Pulmonary artery endothelial cell (primary cell): Measurements from ENCODE around the gene NLGN2. TPM values are rescaled to one million over a fixed set of nuclear protein-coding genes. Genes with fewer than 3 reads are reported as not detected.

ENCODE experiments used
- DNase-seq: peaks from one replicate; pipeline ENCODE4 v3.0.0-alpha.2; 2011; ENCODE audit warnings: low read depth, low spot score
- total RNA-seq: library from RNA; depleted of rRNA; stranded (reverse); fragments of >200 nt; gene quantifications from 2 replicates; pipeline ENCODE4 v1.2.3, GENCODE V29; 2014

The NLGN2 gene
- total RNA-seq, 1 donor from 2014 or later: 2.6 TPM

- no peak for DNase-seq
Measured at GRCh38 chr17:7463372-7463846, 55.8 kb downstream of the NLGN2 start.

- no peak for DNase-seq
Measured at GRCh38 chr17:7464081-7464480, 56.4 kb downstream of the NLGN2 start.

GRCh38 chr17:7465597-7466275 lies 58.1 kb downstream of the NLGN2 start:
- DNase-seq: no peak

- DNase-seq: no peak
Measured at GRCh38 chr17:7466318-7466638, 58.6 kb downstream of the NLGN2 start.

GRCh38 chr17:7466639-7467341 lies 59.1 kb downstream of the NLGN2 start:
- DNase-seq: no peak

- DNase-seq: no peak
Measured at GRCh38 chr17:7467498-7467897, 59.9 kb downstream of the NLGN2 start.

GRCh38 chr17:7468290-7468689 lies 60.6 kb downstream of the NLGN2 start:
- DNase-seq: no peak

GRCh38 chr17:7468804-7469389 lies 61.3 kb downstream of the NLGN2 start:
- DNase-seq: no peak

Other genes starting within 250 kb of the NLGN2 start
- 10.6 and 16.4 TPM in 2 replicates for gene ASGR1, start 228.5 kb upstream of the NLGN2 start, total RNA-seq
- 11.3 and 12.5 TPM in 2 replicates for gene DLG4, start 188.0 kb upstream of the NLGN2 start, total RNA-seq
- 184 and 219 TPM in 2 replicates for gene ACADVL, start 187.9 kb upstream of the NLGN2 start, total RNA-seq
- gene DVL2, start 173.3 kb upstream of the NLGN2 start, total RNA-seq: 35.2 and 40.4 TPM in 2 replicates
- 47.1 and 49.1 TPM in 2 replicates for gene PHF23, start 168.4 kb upstream of the NLGN2 start, total RNA-seq
- 101 and 120 TPM in 2 replicates for gene GABARAP, start 165.4 kb upstream of the NLGN2 start, total RNA-seq
- gene CTDNEP1, start 156.1 kb upstream of the NLGN2 start, total RNA-seq: 28.8 and 30.7 TPM in 2 replicates
- 38.2 and 42.3 TPM in 2 replicates for gene ELP5, start 155.6 kb upstream of the NLGN2 start, total RNA-seq
- gene CLDN7, start 145.4 kb upstream of the NLGN2 start, total RNA-seq: 20.7 and 26.8 TPM in 2 replicates
- 0.07 and 0.11 TPM in 2 replicates for gene SLC2A4, start 126.1 kb upstream of the NLGN2 start, total RNA-seq
- 0.07 and 0.32 TPM in 2 replicates for gene YBX2, start 113.2 kb upstream of the NLGN2 start, total RNA-seq
- gene EIF5A, start 100.2 kb upstream of the NLGN2 start, total RNA-seq: 799 and 805 TPM in 2 replicates
- gene GPS2, start 92.5 kb upstream of the NLGN2 start, total RNA-seq: 24.8 and 41.6 TPM in 2 replicates
- gene NEURL4, start 78.5 kb upstream of the NLGN2 start, total RNA-seq: 14.4 and 28.3 TPM in 2 replicates
- gene ACAP1, start 71.3 kb upstream of the NLGN2 start, total RNA-seq: 0.53 TPM in 1 of 2 replicates, not detected in the other
- gene KCTD11, start 55.7 kb upstream of the NLGN2 start, total RNA-seq: 2.5 and 4.0 TPM in 2 replicates
- gene TMEM95, start 52.7 kb upstream of the NLGN2 start, total RNA-seq: not detected in 2 replicates
- 0.26 and 0.60 TPM in 2 replicates for gene TNK1, start 26.8 kb upstream of the NLGN2 start, total RNA-seq
- gene PLSCR3, start 13.3 kb upstream of the NLGN2 start, total RNA-seq: 17.5 and 18.7 TPM in 2 replicates
- gene TMEM256, start 3.7 kb upstream of the NLGN2 start, total RNA-seq: 56.9 and 189 TPM in 2 replicates
- not detected in 2 replicates for gene SPEM1, start 12.5 kb downstream of the NLGN2 start, total RNA-seq
- gene SPEM2, start 17.8 kb downstream of the NLGN2 start, total RNA-seq: not detected in 2 replicates
- gene SPEM3, start 21.0 kb downstream of the NLGN2 start, total RNA-seq: not detected in 2 replicates
- gene TMEM102, start 27.6 kb downstream of the NLGN2 start, total RNA-seq: 5.2 and 7.3 TPM in 2 replicates
- gene FGF11, start 31.7 kb downstream of the NLGN2 start, total RNA-seq: 0.42 and 0.73 TPM in 2 replicates
- 7.1 and 7.5 TPM in 2 replicates for gene CHRNB1, start 37.2 kb downstream of the NLGN2 start, total RNA-seq
- gene ZBTB4, start 71.8 kb downstream of the NLGN2 start, total RNA-seq: 10.8 and 11.2 TPM in 2 replicates
- not detected in 2 replicates for gene SLC35G6, start 73.6 kb downstream of the NLGN2 start, total RNA-seq
- 65.3 and 93.4 TPM in 2 replicates for gene POLR2A, start 76.5 kb downstream of the NLGN2 start, total RNA-seq
- 6.1 and 8.2 TPM in 2 replicates for gene TNFSF12, start 141.2 kb downstream of the NLGN2 start, total RNA-seq
- gene TNFSF13, start 150.9 kb downstream of the NLGN2 start, total RNA-seq: 1.1 and 1.3 TPM in 2 replicates
- 95.6 and 108 TPM in 2 replicates for gene SENP3, start 154.1 kb downstream of the NLGN2 start, total RNA-seq
- gene CD68, start 171.8 kb downstream of the NLGN2 start, total RNA-seq: 2.0 and 3.6 TPM in 2 replicates
- 72.5 and 100 TPM in 2 replicates for gene MPDU1, start 176.0 kb downstream of the NLGN2 start, total RNA-seq
- 0.07 TPM in 1 of 2 replicates, not detected in the other for gene SOX15, start 182.2 kb downstream of the NLGN2 start, total RNA-seq
- gene FXR2, start 207.1 kb downstream of the NLGN2 start, total RNA-seq: 44.4 and 46.0 TPM in 2 replicates
- 21.2 and 25.1 TPM in 2 replicates for gene SAT2, start 220.0 kb downstream of the NLGN2 start, total RNA-seq
- 0.13 TPM in 1 of 2 replicates, not detected in the other for gene SHBG, start 222.3 kb downstream of the NLGN2 start, total RNA-seq
- not detected in 2 replicates for gene ATP1B2, start 243.1 kb downstream of the NLGN2 start, total RNA-seq